Activated T-helper 1 cell treated with anti-CD3 and anti-CD28 coated beads, Interleukin-2, amount 50 U/mL, for 16 hours (primary cell): Measurements from ENCODE around the gene ENOX1.

Experiments used
- DNase-seq, 2 donors: peaks; one replicate each; pipeline ENCODE4 v3.0.0-alpha.2; 2020; ENCODE audit warnings: low read depth in 1 of 2, low spot score in 1 of 2

ENOX1 gene

GRCh38 chr13:43325636-43326035 lies 461.1 kb downstream of the ENOX1 start:
- no peak for DNase-seq

- DNase-seq: no peak
Observed at GRCh38 chr13:43324129-43324528, 462.6 kb downstream of the ENOX1 start.

- DNase-seq: no peak
Observed at GRCh38 chr13:43319617-43320444, 466.9 kb downstream of the ENOX1 start.

GRCh38 chr13:43316946-43317353 lies 469.8 kb downstream of the ENOX1 start:
- DNase-seq: no peak

- no peak for DNase-seq
Observed at GRCh38 chr13:43316281-43316680, 470.5 kb downstream of the ENOX1 start.

GRCh38 chr13:43315522-43315921 lies 471.2 kb downstream of the ENOX1 start:
- DNase-seq: no peak

GRCh38 chr13:43309311-43309710 lies 477.5 kb downstream of the ENOX1 start:
- DNase-seq: no peak

GRCh38 chr13:43307921-43308433 lies 478.8 kb downstream of the ENOX1 start:
- DNase-seq: no peak

- DNase-seq: no peak
Observed at GRCh38 chr13:43307221-43307920, 479.4 kb downstream of the ENOX1 start.

GRCh38 chr13:43306372-43306771 lies 480.4 kb downstream of the ENOX1 start:
- DNase-seq: no peak

GRCh38 chr13:43305416-43305815 lies 481.4 kb downstream of the ENOX1 start:
- DNase-seq: no peak

GRCh38 chr13:43304945-43305344 lies 481.8 kb downstream of the ENOX1 start:
- no peak for DNase-seq

GRCh38 chr13:43304449-43304848 lies 482.3 kb downstream of the ENOX1 start:
- no peak for DNase-seq

- no peak for DNase-seq
Observed at GRCh38 chr13:43303033-43303729, 483.6 kb downstream of the ENOX1 start.

GRCh38 chr13:43301346-43301969 lies 485.3 kb downstream of the ENOX1 start:
- DNase-seq: no peak

GRCh38 chr13:43300865-43301264 lies 485.9 kb downstream of the ENOX1 start:
- DNase-seq: no peak

GRCh38 chr13:43299374-43299773 lies 487.4 kb downstream of the ENOX1 start:
- DNase-seq: no peak

GRCh38 chr13:43298816-43299215 lies 488.0 kb downstream of the ENOX1 start:
- no peak for DNase-seq

- DNase-seq: no peak
Observed at GRCh38 chr13:43297967-43298678, 488.6 kb downstream of the ENOX1 start.

GRCh38 chr13:43295825-43296564 lies 490.8 kb downstream of the ENOX1 start:
- DNase-seq: no peak
